Measurements from ENCODE around the gene TIMM50.

The TIMM50 gene

DNA sequence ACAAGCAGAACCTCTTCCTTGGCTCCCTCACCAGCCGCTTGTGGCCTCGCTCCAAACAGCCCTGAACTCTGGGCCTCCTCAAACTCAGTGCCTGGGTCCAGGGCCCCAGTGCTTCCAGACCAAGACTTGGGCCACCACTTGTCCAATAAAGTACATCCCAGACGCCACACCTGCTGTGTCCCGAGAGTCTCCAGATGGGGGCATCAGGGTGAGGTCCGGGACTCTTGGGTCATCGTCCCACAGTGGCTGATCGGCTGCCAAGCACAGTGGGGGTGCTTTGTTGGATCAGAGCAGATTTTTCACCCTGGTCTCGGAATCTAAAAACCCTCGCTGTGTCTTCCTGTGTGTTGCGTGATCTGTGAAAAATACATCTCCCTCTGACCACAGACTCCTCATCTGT, 9.1 kb downstream of the TIMM50 start:
- Histone ChIP-seq H3K9ac (ENCODE audit: low read length) (no peak overlapping the region), H3K27ac (ENCODE audit: low read depth, low read length) (no peak overlapping the region), H3K79me2 (ENCODE audit: insufficient read depth, low read length) (no peaks in the 10 kb centered on the region), H3F3A (ENCODE audit: insufficient read depth) (0 out of 2 replicates have a peak, but pooled peaks cover 3% of the 10 kb centered on the region), H3K36me3 (ENCODE audit: low read length) (no peaks in the 10 kb centered on the region), H3K27me3 (ENCODE audit: low read length) (no peaks in the 10 kb centered on the region), H4K20me1 (ENCODE audit: low read depth, low read length) (no peaks in the 10 kb centered on the region), H3K4me3 (ENCODE audit: insufficient read depth, low read length, poor library complexity, severe bottlenecking) (no peak overlapping the region), H2AFZ (ENCODE audit: low read depth, low read length, severe bottlenecking) (no peak overlapping the region), H3K9me3 (ENCODE audit: insufficient read depth, low read length) (no peaks in the 10 kb centered on the region), H3K9me2 (replicated peaks; ENCODE audit: insufficient read depth, low read length) (no peaks in the 10 kb centered on the region), H3K4me2 (ENCODE audit: low read depth, low read length, poor library complexity, severe bottlenecking) (no peak overlapping the region)
- TF ChIP-seq EZH2phosphoT487 (conservative IDR thresholded peaks at IDR 0.05; ENCODE audit: low read length): no peak
- TF ChIP-seq, protein P1, sequence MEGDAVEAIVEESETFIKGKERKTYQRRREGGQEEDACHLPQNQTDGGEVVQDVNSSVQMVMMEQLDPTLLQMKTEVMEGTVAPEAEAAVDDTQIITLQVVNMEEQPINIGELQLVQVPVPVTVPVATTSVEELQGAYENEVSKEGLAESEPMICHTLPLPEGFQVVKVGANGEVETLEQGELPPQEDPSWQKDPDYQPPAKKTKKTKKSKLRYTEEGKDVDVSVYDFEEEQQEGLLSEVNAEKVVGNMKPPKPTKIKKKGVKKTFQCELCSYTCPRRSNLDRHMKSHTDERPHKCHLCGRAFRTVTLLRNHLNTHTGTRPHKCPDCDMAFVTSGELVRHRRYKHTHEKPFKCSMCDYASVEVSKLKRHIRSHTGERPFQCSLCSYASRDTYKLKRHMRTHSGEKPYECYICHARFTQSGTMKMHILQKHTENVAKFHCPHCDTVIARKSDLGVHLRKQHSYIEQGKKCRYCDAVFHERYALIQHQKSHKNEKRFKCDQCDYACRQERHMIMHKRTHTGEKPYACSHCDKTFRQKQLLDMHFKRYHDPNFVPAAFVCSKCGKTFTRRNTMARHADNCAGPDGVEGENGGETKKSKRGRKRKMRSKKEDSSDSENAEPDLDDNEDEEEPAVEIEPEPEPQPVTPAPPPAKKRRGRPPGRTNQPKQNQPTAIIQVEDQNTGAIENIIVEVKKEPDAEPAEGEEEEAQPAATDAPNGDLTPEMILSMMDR (IDR thresholded peaks at IDR 0.05; ENCODE audit: insufficient read depth, low read length, poor library complexity, severe bottlenecking): no peak

DNA sequence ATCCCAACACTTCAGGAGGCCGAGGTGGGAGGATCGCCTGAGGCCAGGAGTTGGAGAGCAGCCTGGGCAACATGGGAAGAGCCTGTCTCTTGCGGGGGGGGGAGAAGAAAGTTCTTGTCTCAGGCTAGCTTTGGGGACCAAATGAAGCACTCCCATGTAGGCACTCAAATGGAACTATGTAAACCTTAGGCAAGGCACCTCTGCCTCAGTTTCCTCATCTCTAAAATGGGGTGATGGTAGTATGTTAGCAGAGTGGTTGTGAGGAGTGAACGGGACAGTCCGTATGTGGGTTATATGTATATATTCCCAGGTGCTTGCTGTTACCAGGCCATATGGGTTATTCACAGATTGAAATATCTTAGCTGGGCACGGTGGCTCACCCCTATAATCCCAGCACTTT, 11.6 kb downstream of the TIMM50 start:
- Histone ChIP-seq H3K79me2 (ENCODE audit: insufficient read depth, low read length) (no peaks in the 10 kb centered on the region), H3K27ac (ENCODE audit: low read depth, low read length) (no peak overlapping the region), H3K9me2 (replicated peaks; ENCODE audit: insufficient read depth, low read length) (no peaks in the 10 kb centered on the region), H3F3A (ENCODE audit: insufficient read depth) (0 out of 2 replicates have a peak, but pooled peaks cover 3% of the 10 kb centered on the region), H2AFZ (ENCODE audit: low read depth, low read length, severe bottlenecking) (no peak overlapping the region), H3K9me3 (ENCODE audit: insufficient read depth, low read length) (no peaks in the 10 kb centered on the region), H3K36me3 (ENCODE audit: low read length) (no peaks in the 10 kb centered on the region), H3K27me3 (ENCODE audit: low read length) (no peaks in the 10 kb centered on the region), H3K4me2 (ENCODE audit: low read depth, low read length, poor library complexity, severe bottlenecking) (no peak overlapping the region), H3K9ac (ENCODE audit: low read length) (no peak overlapping the region), H3K4me3 (ENCODE audit: insufficient read depth, low read length, poor library complexity, severe bottlenecking) (no peak overlapping the region), H4K20me1 (ENCODE audit: low read depth, low read length) (no peaks in the 10 kb centered on the region)
- TF ChIP-seq EZH2phosphoT487 (conservative IDR thresholded peaks at IDR 0.05; ENCODE audit: low read length): no peak

DNA sequence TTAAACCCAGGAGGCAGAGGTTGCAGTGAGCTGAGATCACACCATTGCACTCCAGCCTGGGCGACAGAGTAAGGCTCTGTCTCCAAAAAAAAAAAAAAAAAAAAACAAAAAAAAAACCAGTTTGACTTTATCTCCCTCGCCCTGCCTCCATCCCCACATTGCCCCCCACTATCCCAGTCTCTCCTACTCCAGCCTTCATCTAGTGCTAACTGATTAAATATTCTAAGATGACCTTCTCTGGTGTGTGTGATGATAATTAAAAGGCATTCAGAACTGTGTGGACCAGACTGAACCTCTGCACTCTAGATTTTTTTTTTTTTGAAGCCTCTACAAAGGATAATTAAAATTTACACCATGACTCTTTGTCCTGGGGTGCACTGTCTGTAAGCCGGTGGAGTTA, 12.2 kb downstream of the TIMM50 start:
- no peak overlapping the region for H3K9ac ChIP-seq (ENCODE audit: low read length)

GRCh38 chr19:39494661-39495060, 14.0 kb downstream of the TIMM50 start:
- H3K4me2 ChIP-seq (ENCODE audit: low read depth, low read length, poor library complexity, severe bottlenecking): no peak overlapping the region
- H3K27ac ChIP-seq (ENCODE audit: low read depth, low read length): no peak overlapping the region
- no peak overlapping the region for H3K9ac ChIP-seq (ENCODE audit: low read length)

More for the DNA sequence above, 12.2 kb downstream of the TIMM50 start:
- H2AFZ ChIP-seq (ENCODE audit: low read depth, low read length, severe bottlenecking): no peak overlapping the region
- H3F3A ChIP-seq (ENCODE audit: insufficient read depth): 0 out of 2 replicates have a peak, but pooled peaks cover 3% of the 10 kb centered on the region
- no peak for TF ChIP-seq EZH2phosphoT487 (conservative IDR thresholded peaks at IDR 0.05; ENCODE audit: low read length)
- TF ChIP-seq, protein P1 (IDR thresholded peaks at IDR 0.05; ENCODE audit: insufficient read depth, low read length, poor library complexity, severe bottlenecking): no peak
- H3K27me3 ChIP-seq (ENCODE audit: low read length): no peaks in the 10 kb centered on the region
- H3K27ac ChIP-seq (ENCODE audit: low read depth, low read length): no peak overlapping the region
- no peaks in the 10 kb centered on the region for H3K36me3 ChIP-seq (ENCODE audit: low read length)
- no peak overlapping the region for H3K4me2 ChIP-seq (ENCODE audit: low read depth, low read length, poor library complexity, severe bottlenecking)
- H4K20me1 ChIP-seq (ENCODE audit: low read depth, low read length): no peaks in the 10 kb centered on the region
- no peaks in the 10 kb centered on the region for H3K9me3 ChIP-seq (ENCODE audit: insufficient read depth, low read length)
- no peaks in the 10 kb centered on the region for H3K9me2 ChIP-seq (replicated peaks; ENCODE audit: insufficient read depth, low read length)
- no peak overlapping the region for H3K4me3 ChIP-seq (ENCODE audit: insufficient read depth, low read length, poor library complexity, severe bottlenecking)
- no peaks in the 10 kb centered on the region for H3K79me2 ChIP-seq (ENCODE audit: insufficient read depth, low read length)

More at GRCh38 chr19:39494661-39495060, 14.0 kb downstream of the TIMM50 start:
- H3F3A ChIP-seq (ENCODE audit: insufficient read depth): 0 out of 2 replicates have a peak, but pooled peaks cover 3% of the 10 kb centered on the region
- no peaks in the 10 kb centered on the region for H4K20me1 ChIP-seq (ENCODE audit: low read depth, low read length)
- no peaks in the 10 kb centered on the region for H3K9me3 ChIP-seq (ENCODE audit: insufficient read depth, low read length)
- no peaks in the 10 kb centered on the region for H3K79me2 ChIP-seq (ENCODE audit: insufficient read depth, low read length)
- H3K4me3 ChIP-seq (ENCODE audit: insufficient read depth, low read length, poor library complexity, severe bottlenecking): no peak overlapping the region
- no peaks in the 10 kb centered on the region for H3K9me2 ChIP-seq (replicated peaks; ENCODE audit: insufficient read depth, low read length)
- no peak overlapping the region for H2AFZ ChIP-seq (ENCODE audit: low read depth, low read length, severe bottlenecking)
- TF ChIP-seq, protein P1 (IDR thresholded peaks at IDR 0.05; ENCODE audit: insufficient read depth, low read length, poor library complexity, severe bottlenecking): no peak
- TF ChIP-seq EZH2phosphoT487 (conservative IDR thresholded peaks at IDR 0.05; ENCODE audit: low read length): no peak
- H3K36me3 ChIP-seq (ENCODE audit: low read length): no peaks in the 10 kb centered on the region
- no peaks in the 10 kb centered on the region for H3K27me3 ChIP-seq (ENCODE audit: low read length)

Data from SU-DHL-6 (cell line).